Dermis microvascular lymphatic vessel endothelial cell (primary cell): Measurements from ENCODE around the gene HMG20B. TPM values are rescaled to one million over a fixed set of nuclear protein-coding genes. Genes with fewer than 3 reads are reported as not detected.
"Not testable (repeated sequence)": the region's sequence is repeated elsewhere in the genome, so short reads cannot be mapped to it uniquely, and the experiment has no call there.

Source experiments
- DNase-seq, 2 donors: peaks; one replicate each; pipeline versions ENCODE4 v3.0.0 to v3.0.0-alpha.2; 2010; ENCODE audit warnings: low read depth in 2 of 2
- total RNA-seq: library from RNA; depleted of rRNA; stranded (reverse); fragments of >200 nt; gene quantifications from 2 replicates; pipeline ENCODE4 v1.2.1, GENCODE V29; 2014

HMG20B gene
- total RNA-seq, 1 donor from 2014 or later = 58.9 TPM

- not testable (repeated sequence) for DNase-seq
These were observed 11.5 kb downstream of the HMG20B start for GRCh38 chr19:3584036-3584802.

GRCh38 chr19:3585301-3586126 lies 12.8 kb downstream of the HMG20B start, which contains the start of gene GIPC3:
GIPC3 (plus strand) TSS chr19:3585478; CDS start chr19:3585598, 120 bp downstream.
- no peak for DNase-seq

GRCh38 chr19:3586127-3586626 lies 13.4 kb downstream of the HMG20B start:
- no peak for DNase-seq

- DNase-seq = no peak
These were observed 14.1 kb downstream of the HMG20B start for GRCh38 chr19:3586707-3587346.

GRCh38 chr19:3589439-3589838 lies 16.7 kb downstream of the HMG20B start:
- DNase-seq = no peak

DNA sequence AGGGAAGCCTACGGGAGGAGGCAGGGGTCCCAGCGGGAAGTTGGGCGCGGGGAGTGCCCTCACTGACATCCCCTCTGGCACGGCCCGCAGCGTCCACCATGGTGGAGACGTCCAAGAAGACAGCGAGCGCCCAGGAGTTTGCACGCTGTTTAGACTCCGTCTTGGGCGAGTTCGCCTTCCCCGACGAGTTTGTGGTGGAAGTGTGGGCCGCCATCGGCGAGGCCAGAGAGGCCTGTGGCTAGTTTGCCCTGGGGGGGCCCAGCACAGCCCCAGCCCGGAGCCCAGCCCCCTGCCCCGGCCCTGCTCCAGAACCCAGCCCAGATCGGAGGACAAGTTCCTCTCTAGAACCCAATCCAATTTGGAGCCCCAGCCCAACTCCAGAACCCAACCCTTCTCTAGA lies 17.2 kb downstream of the HMG20B start:
- DNase-seq = no peak

DNA sequence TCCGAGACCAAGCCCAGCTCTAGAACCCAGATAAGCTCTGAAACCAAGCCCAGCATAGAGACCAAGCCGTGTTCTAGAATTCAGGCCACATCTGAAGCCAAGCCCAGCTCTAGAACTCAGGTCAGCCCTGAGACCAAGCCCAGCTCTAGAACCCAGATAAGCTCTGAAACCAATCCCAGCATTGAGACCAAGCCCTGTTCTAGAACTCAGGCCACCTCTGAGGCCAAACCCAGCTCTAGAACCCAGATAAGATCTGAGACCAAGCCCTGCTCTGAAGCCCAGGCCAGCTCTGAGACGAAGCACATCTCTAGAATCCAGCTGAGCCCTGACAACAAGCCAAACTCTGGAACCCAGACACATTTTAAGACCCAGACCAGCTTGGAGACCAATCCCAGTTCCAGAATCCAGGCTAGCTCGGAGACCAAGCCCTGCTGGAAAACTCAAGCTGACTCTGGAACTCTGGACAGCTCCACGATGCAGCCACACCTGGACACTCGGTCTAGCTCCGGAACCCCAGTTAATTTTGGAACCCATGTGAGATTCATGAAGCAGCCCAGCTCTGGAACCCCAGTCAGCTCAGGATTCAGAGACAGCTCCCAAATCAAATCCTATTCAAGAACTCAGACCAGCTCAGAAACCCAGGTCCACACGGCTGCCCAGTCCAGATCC lies 18.4 kb downstream of the HMG20B start:
- no peak for DNase-seq

DNA sequence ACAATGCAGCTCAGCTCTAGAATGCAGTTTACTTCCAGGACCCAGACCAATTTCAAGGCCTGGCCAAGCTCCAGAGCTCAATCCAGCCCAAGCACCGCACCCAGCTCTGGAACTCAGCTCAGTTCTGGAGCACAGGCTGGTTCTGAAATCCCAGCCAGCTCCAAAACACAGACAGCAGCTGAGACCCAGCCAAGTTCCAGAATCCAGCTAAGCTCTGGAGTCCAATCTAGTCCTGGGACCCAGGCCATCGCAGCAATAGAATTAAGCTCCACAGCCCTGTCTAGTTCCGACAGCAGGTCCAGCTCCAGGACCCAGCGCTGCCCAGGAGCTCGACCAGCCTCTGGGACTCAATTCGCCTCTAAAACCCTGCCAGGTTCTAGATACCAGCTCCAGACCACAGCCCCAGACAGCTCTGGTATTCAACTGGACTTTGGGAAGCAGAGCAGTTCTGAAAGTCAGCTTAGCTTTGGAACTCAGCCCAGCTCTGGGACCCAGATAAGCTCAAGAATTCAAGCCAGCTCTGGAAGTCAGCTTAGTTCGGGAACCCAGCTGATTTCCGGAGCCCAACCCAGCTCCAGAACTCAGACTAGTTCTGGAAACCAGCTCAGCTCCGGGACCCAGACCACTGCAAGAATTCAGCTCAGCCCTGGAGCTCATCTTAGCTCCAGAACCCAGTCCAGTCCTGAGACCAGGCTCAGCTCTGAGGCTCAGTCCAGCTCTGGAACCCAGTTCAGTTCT lies 19.3 kb downstream of the HMG20B start:
- no peak for DNase-seq

GRCh38 chr19:3593156-3593555 lies 20.4 kb downstream of the HMG20B start:
- DNase-seq = no peak

DNA sequence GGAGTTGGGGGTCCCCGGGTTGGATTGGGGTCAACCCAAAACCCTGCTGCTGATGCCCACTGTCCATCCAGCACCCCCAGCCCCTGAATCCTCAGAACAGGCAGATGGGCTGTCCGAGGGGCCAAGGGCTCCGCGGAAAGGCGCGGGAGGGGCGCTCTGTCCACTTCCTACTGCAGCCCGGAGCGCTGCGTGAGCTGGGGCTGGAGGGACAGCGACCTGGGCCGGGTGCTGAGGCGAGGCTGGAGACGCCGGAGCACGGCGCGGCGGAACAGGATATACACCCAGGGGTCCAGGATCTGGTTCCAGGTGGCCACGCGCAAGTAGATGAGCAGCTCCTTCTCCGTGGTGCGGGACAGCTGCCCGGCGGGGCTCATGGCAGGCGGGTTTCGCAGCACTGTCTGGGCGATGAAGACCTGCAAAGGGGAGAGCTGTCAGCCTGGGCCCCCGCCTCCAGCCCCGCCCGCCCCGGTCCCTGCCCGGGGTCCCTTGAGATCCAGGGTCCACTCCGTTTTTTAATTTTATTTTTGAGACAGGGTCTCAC lies 22.8 kb downstream of the HMG20B start:
- DNase-seq = no peak

DNA sequence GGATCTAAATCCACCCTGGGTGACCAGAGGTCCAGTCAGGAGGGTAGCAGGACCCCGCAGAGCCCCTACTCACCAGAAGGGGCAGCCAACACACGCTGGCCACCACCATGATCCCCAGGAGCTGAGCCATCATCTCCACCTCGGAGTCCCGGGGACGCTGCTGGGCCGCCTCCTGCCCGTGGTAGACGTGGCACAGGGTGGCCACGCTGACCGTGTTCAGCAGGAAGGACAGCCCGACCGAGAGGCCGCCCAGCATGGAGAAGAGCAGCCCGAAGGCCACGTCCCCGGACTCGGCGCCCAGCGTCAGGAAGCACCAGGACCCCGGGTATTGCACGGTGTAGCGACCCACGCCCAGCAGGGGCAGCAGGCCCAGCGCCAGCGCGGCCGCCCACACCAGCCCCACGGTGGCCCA lies 27.0 kb downstream of the HMG20B start:
- DNase-seq = no peak

DNA sequence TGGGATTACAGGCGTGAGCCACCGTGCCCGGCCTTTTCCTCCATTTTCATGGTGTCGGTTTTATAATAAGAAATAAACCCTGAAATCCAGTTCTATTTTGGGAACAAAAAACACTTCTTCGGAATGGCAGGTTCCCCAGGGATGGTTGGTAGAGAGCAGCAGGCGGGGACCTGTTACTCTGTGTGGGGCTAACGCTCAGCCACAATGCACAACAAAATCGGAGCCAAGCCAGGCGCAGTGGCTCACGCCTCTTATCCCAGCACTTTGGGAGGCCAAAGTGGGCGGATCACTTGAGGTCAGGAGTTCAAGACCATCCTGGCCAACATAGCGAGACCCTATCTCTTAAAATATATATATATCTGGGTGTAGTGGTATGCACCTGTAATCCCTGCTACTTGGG lies 28.3 kb downstream of the HMG20B start:
- no peak for DNase-seq

DNA sequence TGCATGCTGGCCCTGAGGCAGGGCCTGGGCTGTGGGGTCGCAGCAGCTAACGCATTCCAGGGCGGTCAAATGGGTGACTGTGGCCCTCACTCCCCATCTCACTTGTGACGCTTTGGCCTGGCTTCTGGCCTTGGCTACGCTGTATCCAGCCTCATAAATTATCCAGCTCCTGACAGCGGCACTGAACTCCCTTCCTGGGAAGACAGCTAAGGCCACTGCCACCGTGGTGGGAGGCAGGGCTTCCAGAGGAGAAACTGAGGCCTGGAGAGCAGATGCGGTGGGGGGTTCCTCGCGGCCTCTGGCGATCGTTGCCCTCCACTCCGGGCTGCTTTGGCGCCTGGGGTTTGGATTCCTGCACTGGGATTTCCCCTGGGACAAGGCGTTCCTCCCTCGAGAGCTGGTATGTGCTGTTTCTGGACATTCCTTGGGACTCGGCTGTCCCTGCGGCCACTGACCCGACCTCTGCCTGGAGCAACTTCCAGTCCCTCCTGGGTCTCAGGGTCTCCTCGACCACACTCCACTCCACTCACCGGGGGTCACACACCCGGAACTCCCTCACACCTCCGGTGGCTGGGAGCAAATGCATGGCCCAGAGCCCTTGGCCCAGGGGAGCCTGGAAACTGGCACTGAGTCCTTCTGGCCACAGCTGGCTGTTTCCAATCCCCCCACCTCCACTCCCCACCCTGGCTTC lies 30.5 kb downstream of the HMG20B start:
- DNase-seq = no peak

- DNase-seq = no peak
These were observed 31.7 kb downstream of the HMG20B start for GRCh38 chr19:3604227-3604986.

DNA sequence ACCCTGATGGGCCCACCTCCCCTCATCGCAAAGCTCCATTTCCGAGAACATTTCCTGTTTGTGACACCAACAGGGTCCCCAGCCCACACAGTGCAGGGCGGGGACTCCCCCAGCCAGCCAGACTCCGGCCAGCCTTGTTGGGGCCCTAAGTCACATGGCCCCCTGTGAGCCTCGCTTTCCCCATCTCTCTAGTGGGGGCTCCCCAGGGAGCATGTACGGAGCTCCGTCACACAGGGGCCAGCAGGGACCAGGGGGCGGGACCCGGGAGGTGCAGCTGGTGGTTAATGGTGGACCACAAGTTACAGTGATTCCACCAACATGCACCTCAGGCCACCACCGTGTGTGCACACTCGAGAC lies 32.2 kb downstream of the HMG20B start:
- no peak for DNase-seq

DNA sequence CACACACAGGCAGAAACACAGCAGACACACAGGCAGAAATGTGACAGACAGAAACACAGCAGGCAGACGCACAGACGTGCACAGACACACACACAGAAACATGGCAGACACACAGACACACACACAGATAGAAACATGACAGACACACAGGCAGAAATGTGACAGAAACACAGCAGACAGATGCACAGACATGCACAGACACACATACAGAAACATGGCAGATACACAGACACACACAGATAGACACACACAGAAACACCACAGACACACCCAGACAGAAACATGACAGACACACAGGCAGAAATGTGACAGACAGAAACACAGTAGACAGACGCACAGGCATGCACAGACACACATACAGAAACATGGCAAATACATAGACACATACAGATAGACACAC lies 32.6 kb downstream of the HMG20B start:
- no peak for DNase-seq

DNA sequence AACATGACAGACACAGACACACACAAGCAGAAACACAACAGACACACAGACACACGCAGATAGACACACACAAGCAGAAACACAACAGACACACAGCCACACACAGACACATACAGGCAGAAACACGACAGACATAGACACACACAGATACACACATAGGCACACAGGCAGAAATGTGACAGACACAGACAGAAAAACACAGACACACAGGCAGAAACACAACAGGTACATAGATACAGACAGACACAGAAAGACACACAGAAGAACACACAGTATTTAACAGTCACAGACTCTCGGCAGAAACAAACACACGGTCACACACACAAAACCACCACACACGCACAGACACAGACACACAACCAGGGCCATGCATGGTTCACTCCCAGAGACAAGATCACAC lies 33.0 kb downstream of the HMG20B start:
- no peak for DNase-seq

DNA sequence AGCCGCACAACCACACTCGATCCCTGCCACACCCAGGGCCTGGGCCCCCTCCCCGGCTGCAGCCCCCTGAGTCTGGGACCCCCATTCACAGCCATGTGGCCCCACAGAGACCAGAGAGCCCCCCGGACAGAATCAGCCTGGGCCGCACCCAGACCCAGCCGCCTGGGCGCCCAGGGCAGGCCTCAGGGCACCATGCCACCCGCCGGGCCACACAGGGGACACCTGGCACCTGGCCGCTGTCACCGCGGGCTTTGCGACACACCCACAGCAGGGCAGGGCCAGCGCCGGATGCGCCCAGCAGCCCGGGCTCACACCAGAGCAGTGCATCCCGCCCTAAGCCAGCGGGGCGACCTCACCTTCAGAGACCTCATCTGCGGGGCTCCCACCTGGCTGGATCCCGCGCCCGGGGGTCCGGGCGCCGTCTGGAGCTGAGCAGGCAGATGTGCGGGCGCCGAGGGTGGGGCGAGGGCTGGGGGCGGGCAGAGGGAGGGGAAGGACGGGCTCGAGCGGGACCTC lies 33.5 kb downstream of the HMG20B start:
- DNase-seq = no peak

GRCh38 chr19:3606690-3607289 lies 34.0 kb downstream of the HMG20B start, which contains the start of gene TBXA2R:
TBXA2R (minus strand) TSS chr19:3606875; CDS start chr19:3600634, 6,241 bp downstream.
- DNase-seq = peak in 1 of 2 donors; percentile 63
